K562 treated with DMSO at 1 percent for 12 hours (cell line): Measurements from ENCODE around the gene DUSP15. TPM values are rescaled to one million over a fixed set of nuclear protein-coding genes. Genes with fewer than 3 reads are reported as not detected.

ENCODE experiments used
- total RNA-seq: library from RNA; unstranded; fragments of 300-600 nt; gene quantifications from 2 replicates; pipeline ENCODE4 v1.2.3, GENCODE V29; 2022; ENCODE audit not compliant: insufficient read depth

DUSP15 gene, protein sequence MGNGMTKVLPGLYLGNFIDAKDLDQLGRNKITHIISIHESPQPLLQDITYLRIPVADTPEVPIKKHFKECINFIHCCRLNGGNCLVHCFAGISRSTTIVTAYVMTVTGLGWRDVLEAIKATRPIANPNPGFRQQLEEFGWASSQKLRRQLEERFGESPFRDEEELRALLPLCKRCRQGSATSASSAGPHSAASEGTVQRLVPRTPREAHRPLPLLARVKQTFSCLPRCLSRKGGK
- total RNA-seq = 0.67 TPM in 1 of 2 replicates, not detected in the other

GRCh38 chr20:31869942-31870725 is at the start of gene DUSP15, which contains the start of gene TTLL9:
Gene DUSP15 (minus strand): TSS chr20:31870527. CDS start chr20:31870337, 190 bp downstream.
Gene TTLL9 (plus strand): TSS chr20:31870634. CDS start chr20:31871127, 493 bp downstream.

GRCh38 chr20:31845300-31845863 is 24.9 kb downstream of the DUSP15 start, which contains the start of gene FOXS1:
Gene FOXS1 (minus strand): TSS chr20:31845604. CDS start chr20:31845542, 62 bp downstream.

DNA sequence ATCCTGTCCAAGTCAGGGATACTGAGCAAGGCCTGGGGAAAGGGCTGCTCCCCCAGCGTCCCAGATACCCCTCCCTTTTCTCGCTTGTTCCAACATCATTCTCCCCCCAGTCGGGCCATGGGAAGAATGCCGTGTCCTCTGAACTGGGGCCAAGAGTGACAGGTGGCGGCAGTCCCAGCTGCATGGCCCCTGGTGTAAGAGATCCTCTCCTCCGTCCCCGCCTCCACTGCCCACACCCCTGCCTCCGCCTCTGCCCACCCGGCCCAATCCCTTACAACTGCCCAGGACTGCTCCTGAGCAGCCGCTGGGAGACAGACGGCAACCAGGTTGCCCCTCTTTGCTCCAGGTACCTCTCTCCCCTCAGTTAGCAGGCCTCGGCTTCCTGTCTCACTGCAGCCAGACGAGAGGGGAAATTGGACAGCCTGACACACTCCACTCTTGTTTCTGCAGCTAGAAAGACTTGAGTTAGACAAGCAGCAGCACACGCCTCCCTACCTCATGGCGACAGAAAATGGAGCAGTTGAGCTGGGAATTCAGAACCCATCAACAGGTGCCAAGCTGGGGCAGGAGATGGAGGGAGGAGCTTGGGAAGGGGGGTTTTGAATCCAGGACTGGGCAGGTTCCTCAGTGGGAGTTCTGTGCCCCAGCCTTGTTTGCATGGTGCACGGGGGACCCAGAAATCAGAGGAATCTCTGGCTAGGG is 51.1 kb downstream of the DUSP15 start, which contains the start of gene MYLK2:
MYLK2 (plus strand) TSS at position 274 of the 702 bp plus-strand sequence; CDS start at position 499, 225 bp downstream.

Other genes with a start within 250 kb of the DUSP15 start
- not detected in 2 replicates for gene COX4I2, start 232.6 kb downstream of the DUSP15 start, total RNA-seq
- 116 and 154 TPM in 2 replicates for gene BCL2L1, start 147.7 kb downstream of the DUSP15 start, total RNA-seq
- 64.5 and 132 TPM in 2 replicates for gene TPX2, start 131.2 kb downstream of the DUSP15 start, total RNA-seq
- 0.84 and 0.97 TPM in 2 replicates for gene MYLK2, start 51.2 kb downstream of the DUSP15 start, total RNA-seq
- not detected in 2 replicates for gene FOXS1, start 24.9 kb downstream of the DUSP15 start, total RNA-seq
- gene TTLL9, start 107 bp upstream of the DUSP15 start, total RNA-seq = not detected in 2 replicates
- gene PDRG1, start 81.5 kb upstream of the DUSP15 start, total RNA-seq = 21.0 and 28.1 TPM in 2 replicates
- not detected in 2 replicates for gene XKR7, start 97.6 kb upstream of the DUSP15 start, total RNA-seq
- 0.75 TPM in 1 of 2 replicates, not detected in the other for gene CCM2L, start 139.9 kb upstream of the DUSP15 start, total RNA-seq
- gene HCK, start 181.7 kb upstream of the DUSP15 start, total RNA-seq = not detected in 2 replicates
- gene TM9SF4, start 239.2 kb upstream of the DUSP15 start, total RNA-seq = 12.4 and 38.3 TPM in 2 replicates